Endodermal cell (in vitro differentiated cells): ENCODE measurements around the gene XYLT1. TPM values are rescaled to one million over a fixed set of nuclear protein-coding genes. Genes with fewer than 3 reads are reported as not detected.

Experiments used
- DNase-seq: peaks from one replicate; pipeline ENCODE4 v3.0.0-alpha.2; 2017
- H3K27ac ChIP-seq: 2 replicates; pipeline ENCODE4 v1.5.1; 2013; ENCODE audit warnings: mild to moderate bottlenecking, low read depth, low read length, moderate library complexity
- H3K27me3 ChIP-seq: 2 replicates; pipeline ENCODE4 v1.6.1; 2013; ENCODE audit warnings: mild to moderate bottlenecking, low read length, moderate library complexity; ENCODE audit not compliant: insufficient read depth, control insufficient read depth, poor library complexity, severe bottlenecking
- H3K36me3 ChIP-seq: 2 replicates; pipeline ENCODE4 v1.7.0; 2013; ENCODE audit warnings: mild to moderate bottlenecking, low read length, moderate library complexity; ENCODE audit not compliant: control insufficient read depth, insufficient read depth
- H3K4me1 ChIP-seq: one replicate; pipeline ENCODE4 v1.7.0; 2013; ENCODE audit warnings: low read length; ENCODE audit not compliant: control insufficient read depth, insufficient read depth
- H3K4me3 ChIP-seq: 2 replicates; pipeline ENCODE4 v1.5.1; 2013; ENCODE audit warnings: mild to moderate bottlenecking, low read length, moderate library complexity
- H3K9ac ChIP-seq: 2 replicates; pipeline ENCODE4 v1.6.1; 2013; ENCODE audit warnings: mild to moderate bottlenecking, low read length, moderate library complexity; ENCODE audit not compliant: poor library complexity, severe bottlenecking; ENCODE audit errors: extremely low read depth
- H3K9me3 ChIP-seq: 2 replicates; pipeline ENCODE4 v1.6.1; 2013; ENCODE audit warnings: mild to moderate bottlenecking, low read length, moderate library complexity; ENCODE audit not compliant: control insufficient read depth
- H3K27ac Mint-ChIP-seq: 2 replicates; pipeline ENCODE4 v1.8.0; 2020; ENCODE audit warnings: mixed read lengths
- H3K27me3 Mint-ChIP-seq: 2 replicates; pipeline ENCODE4 v1.8.0; 2021; ENCODE audit warnings: mild to moderate bottlenecking, mixed read lengths; ENCODE audit not compliant: insufficient read depth
- H3K36me3 Mint-ChIP-seq: 2 replicates; pipeline ENCODE4 v1.8.0; 2020; ENCODE audit warnings: low read depth, mixed read lengths
- H3K4me1 Mint-ChIP-seq: 2 replicates; pipeline ENCODE4 v1.8.0; 2020; ENCODE audit warnings: mixed read lengths
- H3K4me3 Mint-ChIP-seq: 2 replicates; pipeline ENCODE4 v1.8.0; 2020; ENCODE audit warnings: mild to moderate bottlenecking, moderate library complexity, mixed read lengths
- H3K9me3 Mint-ChIP-seq: 2 replicates; pipeline ENCODE4 v1.8.0; 2020; ENCODE audit warnings: mild to moderate bottlenecking, mixed read lengths
- CTCF ChIP-seq: fragments of 200-600 bp; sonication (generic); conservative IDR thresholded peaks from 2 replicates; pipeline ENCODE4 v1.5.0; 2021; ENCODE audit warnings: antibody characterized with exemption, mild to moderate bottlenecking
- WGBS, 2 experiments: methylation state at CpG; one replicate each; pipeline versions ENCODE4 v1.1.5 to v1.1.7; 2013; ENCODE audit warnings: missing lambda C conversion rate in 2 of 2, mixed read lengths in 1 of 2; ENCODE audit not compliant: insufficient coverage in 1 of 2, insufficient read length in 1 of 2; 5-methylcytosine and 5-hydroxymethylcytosine counted together
- total RNA-seq, 2 donors: library from RNA; stranded (reverse); fragmentation: NEBNext Ultra II Directional in 1 of 2; extraction: Animal tissue kit (Norgen Biotek cat#: 25700) in 1 of 2; gene quantifications; 2 replicates in 1 of 2; 3 replicates in 1 of 2; pipeline ENCODE4 v1.2.1, GENCODE V29; 2021

XYLT1 gene
- total RNA-seq, 2 donors from 2014 or later, result 26.8 to 28.5 TPM

DNA sequence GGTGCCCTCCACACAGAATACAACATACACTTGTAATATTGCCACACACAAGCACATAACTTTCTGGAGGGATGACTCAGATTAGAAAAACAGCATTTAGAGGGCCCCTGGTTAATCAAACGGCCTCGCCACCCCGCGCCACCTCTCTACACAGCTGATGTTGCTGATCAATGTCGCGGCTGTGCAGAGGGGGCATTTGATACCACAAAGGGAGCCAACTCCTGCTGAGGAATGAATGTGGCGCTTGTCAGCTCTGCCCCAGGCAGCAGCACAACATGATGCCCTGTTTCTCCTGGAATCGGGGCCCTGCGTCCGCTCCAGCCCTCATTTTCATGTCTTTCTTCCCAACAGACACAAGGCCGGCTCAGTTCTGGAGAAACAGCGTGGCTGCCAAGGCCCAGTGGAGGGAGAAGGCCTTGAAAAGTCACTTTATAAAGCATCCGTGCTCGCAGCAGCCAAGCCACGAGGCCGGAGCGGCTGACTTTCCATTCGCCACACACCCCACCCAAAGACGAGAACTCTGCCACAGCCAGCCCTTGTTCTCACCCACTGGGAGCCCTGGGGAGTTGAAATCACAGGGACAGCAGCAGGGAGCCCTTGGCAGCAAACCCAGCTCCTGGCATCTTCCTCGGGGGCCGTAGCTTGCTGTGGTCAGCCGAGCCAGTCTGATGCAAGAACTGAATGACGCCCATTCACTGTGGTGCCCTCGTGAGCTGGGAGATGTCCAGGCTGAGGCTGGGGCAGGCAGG, 65.6 kb downstream of the XYLT1 start:
- WGBS, 2 experiments, result 91% methylated on average over 21 to 24 of the region's 24 CpGs
- peaks cover 19% of the 10 kb centered on the region for H3K4me1 Mint-ChIP-seq
- H3K27ac ChIP-seq, result peak overlapping the region; percentile 61
- no peak overlapping the region for H3K27ac Mint-ChIP-seq
- no peak overlapping the region for H3K9ac ChIP-seq
- H3K36me3 Mint-ChIP-seq, result peaks cover 3% of the 10 kb centered on the region
- H3K36me3 ChIP-seq, result no peaks in the 10 kb centered on the region
- no peak for TF ChIP-seq CTCF
- peaks cover 8% of the 10 kb centered on the region for H3K9me3 ChIP-seq
- H3K4me3 ChIP-seq, result no peak overlapping the region
- DNase-seq, result no peak
- H3K27me3 ChIP-seq, result no peaks in the 10 kb centered on the region
- no peak overlapping the region for H3K4me3 Mint-ChIP-seq
- H3K27me3 Mint-ChIP-seq, result no peaks in the 10 kb centered on the region
- peaks cover 11% of the 10 kb centered on the region for H3K4me1 ChIP-seq
- H3K9me3 Mint-ChIP-seq, result peaks cover 5% of the 10 kb centered on the region

DNA sequence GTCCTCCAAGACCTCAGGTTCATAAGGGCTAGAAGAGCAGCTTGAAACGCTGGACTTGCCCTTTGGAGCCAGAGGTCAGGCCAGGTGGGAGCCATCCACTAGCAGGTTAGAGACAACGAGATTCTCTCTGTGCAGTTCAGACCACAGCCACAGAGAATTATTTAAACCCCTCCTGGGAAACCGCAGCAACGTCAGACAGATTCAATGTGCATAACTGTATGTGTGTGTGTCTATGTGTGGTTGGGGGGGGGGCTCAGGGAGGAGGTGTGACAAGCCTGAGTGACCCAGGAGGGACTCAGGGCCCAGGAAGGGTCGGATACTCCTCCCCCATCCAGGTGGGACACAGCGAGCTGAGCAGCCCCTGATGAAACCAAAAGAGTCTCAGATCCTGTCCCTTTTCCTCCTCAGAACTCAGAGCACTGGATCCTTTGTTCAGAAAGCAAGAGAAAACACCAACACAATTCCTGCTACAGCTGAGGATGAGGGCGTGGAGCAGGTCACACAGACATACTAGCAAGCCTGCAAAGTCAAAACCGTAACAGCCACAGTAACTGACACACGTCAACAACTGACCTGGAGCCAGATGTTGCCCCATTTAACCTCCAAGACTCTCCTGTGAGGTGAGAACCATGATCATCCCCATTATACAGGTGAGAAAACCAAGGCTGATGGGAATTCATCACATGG, 66.8 kb downstream of the XYLT1 start:
- H3K9me3 ChIP-seq, result peaks cover 8% of the 10 kb centered on the region
- H3K9me3 Mint-ChIP-seq, result peaks cover 5% of the 10 kb centered on the region
- H3K4me1 Mint-ChIP-seq, result peaks cover 22% of the 10 kb centered on the region
- H3K4me3 Mint-ChIP-seq, result no peak overlapping the region
- DNase-seq, result no peak
- H3K4me3 ChIP-seq, result no peak overlapping the region
- no peak overlapping the region for H3K9ac ChIP-seq
- H3K36me3 ChIP-seq, result no peaks in the 10 kb centered on the region
- no peaks in the 10 kb centered on the region for H3K27me3 ChIP-seq
- H3K27ac ChIP-seq, result no peak overlapping the region
- peaks cover 11% of the 10 kb centered on the region for H3K4me1 ChIP-seq
- H3K27me3 Mint-ChIP-seq, result no peaks in the 10 kb centered on the region
- H3K27ac Mint-ChIP-seq, result peak overlapping the region; percentile 4
- TF ChIP-seq CTCF, result no peak
- WGBS, 2 experiments, result 96 to 100% methylated on average over 8 to 9 of the region's 9 CpGs
- H3K36me3 Mint-ChIP-seq, result peaks cover 3% of the 10 kb centered on the region

DNA sequence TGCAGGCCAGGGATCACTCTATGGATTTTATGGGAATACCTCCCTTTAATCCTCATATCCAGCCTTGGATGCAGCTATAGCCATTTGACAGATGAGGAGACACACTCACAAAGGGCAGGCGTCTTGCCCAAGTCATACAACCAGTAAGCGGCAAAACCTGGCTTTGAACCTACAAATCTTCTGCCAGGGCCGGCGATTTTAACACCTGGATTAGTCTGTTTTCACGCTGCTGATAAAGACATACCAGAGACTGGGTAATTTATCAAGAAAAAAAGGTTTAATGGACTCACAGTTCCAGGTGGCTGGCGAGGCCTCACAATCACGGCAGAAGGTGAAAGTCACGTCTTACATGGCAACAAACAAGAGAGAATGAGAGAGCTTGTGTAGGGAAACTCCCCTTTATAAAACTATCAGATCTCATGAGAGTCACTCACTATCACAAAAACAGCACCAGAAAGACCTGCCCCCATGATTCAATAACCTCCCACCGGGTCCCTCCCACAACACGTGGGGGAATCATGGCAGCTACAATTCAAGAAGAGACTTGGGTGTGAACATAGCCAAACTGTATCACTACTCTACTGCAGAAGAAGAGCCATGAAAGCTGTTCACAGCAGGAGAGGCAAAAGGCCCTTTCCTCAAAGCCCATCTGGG, 67.5 kb downstream of the XYLT1 start:
- 80 to 86% methylated on average over 7 to 10 of the region's 10 CpGs for WGBS, 2 experiments
- DNase-seq, result no peak
- Histone ChIP-seq H3K4me3 (no peak overlapping the region), H3K36me3 (no peaks in the 10 kb centered on the region), H3K9me3 (peaks cover 8% of the 10 kb centered on the region), H3K9ac (no peak overlapping the region), H3K27me3 (no peaks in the 10 kb centered on the region), H3K27ac (no peak overlapping the region), H3K4me1 (peaks cover 11% of the 10 kb centered on the region)
- Mint-ChIP-seq H3K9me3 (peaks cover 5% of the 10 kb centered on the region), H3K4me3 (no peak overlapping the region), H3K27ac (peak overlapping the region; percentile 4), H3K27me3 (no peaks in the 10 kb centered on the region), H3K36me3 (peaks cover 3% of the 10 kb centered on the region), H3K4me1 (peaks cover 25% of the 10 kb centered on the region)
- no peak for TF ChIP-seq CTCF
